ENCODE results near the gene ULK2. TPM values are rescaled to one million over a fixed set of nuclear protein-coding genes. Genes with fewer than 3 reads are reported as not detected.
A peak's percentile ranks its signal among the peaks of the same experiment; 100 is the strongest.
"Not testable (repeated sequence)": the region's sequence is repeated elsewhere in the genome, so short reads cannot be mapped to it uniquely, and the experiment has no call there.

The ULK2 gene
- total RNA-seq, 3 donors from 2014 or later (not counting 1 experiment from before 2014, with no cell fraction given): 13.7 to 20.6 (median 19.2) TPM

DNA sequence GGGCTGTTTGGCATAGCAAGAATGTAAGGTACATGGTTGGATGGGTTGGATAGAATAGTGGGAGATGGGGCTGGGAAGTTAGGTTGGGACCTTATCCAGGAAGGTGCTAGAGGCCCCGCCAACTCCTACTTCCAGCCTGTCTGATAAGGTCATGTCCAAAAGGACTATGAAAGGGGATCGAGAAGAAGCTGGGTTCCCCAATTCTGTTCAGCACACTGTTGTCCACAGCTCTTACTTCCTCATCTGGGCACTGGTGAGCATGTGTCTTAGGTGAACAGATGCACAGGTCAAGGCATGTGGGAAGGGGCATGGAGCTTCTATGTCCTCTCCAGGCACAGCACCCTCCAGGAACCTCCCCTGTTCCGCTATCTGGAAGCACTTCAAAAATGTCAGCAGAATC is 5.6 kb upstream of the ULK2 start:
- peaks cover 22% of the 10 kb centered on the region in 2 donors for H3K4me1 Mint-ChIP-seq
- ATAC-seq (no peak), DNase-seq (no peak)
- H3K27me3 Mint-ChIP-seq (ENCODE audit: low read depth in 2 of 2): no peaks in the 10 kb centered on the region
- no peaks in the 10 kb centered on the region for H3K9me3 ChIP-seq (ENCODE audit: control insufficient read depth, insufficient read depth, low read length)
- H3K4me3 ChIP-seq (ENCODE audit: low read length): no peak overlapping the region
- intact Hi-C loops (cut with micrococcal nuclease): no loop called here
- no peaks in the 10 kb centered on the region for H3K36me3 Mint-ChIP-seq
- no peak overlapping the region for H3K27ac Mint-ChIP-seq
- TF ChIP-seq, protein P1, sequence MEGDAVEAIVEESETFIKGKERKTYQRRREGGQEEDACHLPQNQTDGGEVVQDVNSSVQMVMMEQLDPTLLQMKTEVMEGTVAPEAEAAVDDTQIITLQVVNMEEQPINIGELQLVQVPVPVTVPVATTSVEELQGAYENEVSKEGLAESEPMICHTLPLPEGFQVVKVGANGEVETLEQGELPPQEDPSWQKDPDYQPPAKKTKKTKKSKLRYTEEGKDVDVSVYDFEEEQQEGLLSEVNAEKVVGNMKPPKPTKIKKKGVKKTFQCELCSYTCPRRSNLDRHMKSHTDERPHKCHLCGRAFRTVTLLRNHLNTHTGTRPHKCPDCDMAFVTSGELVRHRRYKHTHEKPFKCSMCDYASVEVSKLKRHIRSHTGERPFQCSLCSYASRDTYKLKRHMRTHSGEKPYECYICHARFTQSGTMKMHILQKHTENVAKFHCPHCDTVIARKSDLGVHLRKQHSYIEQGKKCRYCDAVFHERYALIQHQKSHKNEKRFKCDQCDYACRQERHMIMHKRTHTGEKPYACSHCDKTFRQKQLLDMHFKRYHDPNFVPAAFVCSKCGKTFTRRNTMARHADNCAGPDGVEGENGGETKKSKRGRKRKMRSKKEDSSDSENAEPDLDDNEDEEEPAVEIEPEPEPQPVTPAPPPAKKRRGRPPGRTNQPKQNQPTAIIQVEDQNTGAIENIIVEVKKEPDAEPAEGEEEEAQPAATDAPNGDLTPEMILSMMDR (IDR thresholded peaks at IDR 0.05): no peak
- H3K4me1 ChIP-seq (ENCODE audit: control insufficient read depth, insufficient read depth, low read length): peaks cover 28% of the 10 kb centered on the region
- H3K36me3 ChIP-seq (ENCODE audit: control insufficient read depth, insufficient read depth, low read length): no peaks in the 10 kb centered on the region
- no peaks in the 10 kb centered on the region for H3K27me3 ChIP-seq (ENCODE audit: control insufficient read depth, insufficient read depth, low read length)
- no peaks in the 10 kb centered on the region for H3K9me3 Mint-ChIP-seq
- H3K27ac ChIP-seq (ENCODE audit: low read length): no peak overlapping the region
- 93% methylated on average over 3 of the region's 3 CpGs for WGBS (ENCODE audit: insufficient coverage)
- no peak overlapping the region for H3K4me3 Mint-ChIP-seq

DNA sequence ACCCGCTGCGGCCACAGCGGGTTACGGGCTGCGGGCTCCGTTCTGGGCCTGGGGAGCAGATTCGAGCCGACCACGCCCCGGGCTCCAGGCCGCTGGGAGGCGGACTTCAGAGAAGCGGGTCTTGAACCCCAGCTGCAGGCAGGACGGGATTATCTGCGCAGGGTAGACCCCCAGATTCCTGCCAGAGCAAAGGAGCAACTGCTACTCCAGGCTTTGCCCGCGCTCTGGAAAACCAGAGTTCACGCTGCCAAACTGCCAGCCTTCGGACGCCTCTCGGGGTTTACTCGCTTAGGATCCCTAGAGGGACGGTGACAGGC is 301 bp upstream of the ULK2 start:
- H3K27ac ChIP-seq (ENCODE audit: low read length): no peak overlapping the region
- ATAC-seq (no peak), DNase-seq (no peak)

DNA sequence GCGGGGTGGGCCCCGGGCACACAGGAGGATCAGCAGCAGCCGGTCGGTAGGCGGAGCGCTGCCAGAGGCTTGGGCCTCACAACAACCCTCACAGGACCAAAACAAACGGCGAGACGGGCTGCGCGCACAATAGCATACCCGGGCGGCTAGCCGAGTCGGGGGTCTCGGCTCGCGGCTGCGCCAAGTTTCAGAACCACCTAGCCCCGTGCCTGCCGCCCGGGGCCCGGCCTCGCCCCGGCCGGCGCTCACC is 732 bp downstream of the ULK2 start:
- H3K4me1 ChIP-seq (ENCODE audit: control insufficient read depth, insufficient read depth, low read length): peaks cover 10% of the 10 kb centered on the region
- no peaks in the 10 kb centered on the region for H3K36me3 ChIP-seq (ENCODE audit: control insufficient read depth, insufficient read depth, low read length)
- 0% methylated on average over 27 of the region's 27 CpGs for WGBS (ENCODE audit: insufficient coverage)
- no peaks in the 10 kb centered on the region for H3K9me3 ChIP-seq (ENCODE audit: control insufficient read depth, insufficient read depth, low read length)
- peak; percentile 63 to 77 (median 66) for ATAC-seq
- H3K27ac Mint-ChIP-seq: peak overlapping the region in 1 of 2 donors; percentile 73
- peak overlapping the region; percentile 86 for H3K4me3 Mint-ChIP-seq
- DNase-seq: peak; percentile 43 to 71
- H3K9me3 Mint-ChIP-seq: no peaks in the 10 kb centered on the region
- peak overlapping the region; percentile 56 for H3K4me3 ChIP-seq (ENCODE audit: low read length)
- TF ChIP-seq, protein P1 (IDR thresholded peaks at IDR 0.05): no peak
- no peaks in the 10 kb centered on the region for H3K27me3 ChIP-seq (ENCODE audit: control insufficient read depth, insufficient read depth, low read length)
- intact Hi-C loops (cut with micrococcal nuclease): no loop called here
- no peaks in the 10 kb centered on the region for H3K36me3 Mint-ChIP-seq
- H3K27ac ChIP-seq (ENCODE audit: low read length): peak overlapping the region; percentile 67
- no peaks in the 10 kb centered on the region for H3K27me3 Mint-ChIP-seq (ENCODE audit: low read depth in 2 of 2)
- peaks cover 7% of the 10 kb centered on the region in 2 donors for H3K4me1 Mint-ChIP-seq

More for the DNA sequence above, 301 bp upstream of the ULK2 start:
- intact Hi-C loops (cut with micrococcal nuclease): no loop called here
- H3K36me3 ChIP-seq (ENCODE audit: control insufficient read depth, insufficient read depth, low read length): no peaks in the 10 kb centered on the region
- 62% methylated on average over 23 of the region's 23 CpGs for WGBS (ENCODE audit: insufficient coverage)
- no peaks in the 10 kb centered on the region for H3K9me3 ChIP-seq (ENCODE audit: control insufficient read depth, insufficient read depth, low read length)
- no peaks in the 10 kb centered on the region for H3K9me3 Mint-ChIP-seq
- H3K27ac Mint-ChIP-seq: no peak overlapping the region
- TF ChIP-seq, protein P1 (IDR thresholded peaks at IDR 0.05): no peak
- peaks cover 7% of the 10 kb centered on the region in 2 donors for H3K4me1 Mint-ChIP-seq
- H3K4me1 ChIP-seq (ENCODE audit: control insufficient read depth, insufficient read depth, low read length): peaks cover 10% of the 10 kb centered on the region
- H3K4me3 ChIP-seq (ENCODE audit: low read length): peak overlapping the region; percentile 15
- no peaks in the 10 kb centered on the region for H3K27me3 ChIP-seq (ENCODE audit: control insufficient read depth, insufficient read depth, low read length)
- peak overlapping the region; percentile 76 for H3K4me3 Mint-ChIP-seq
- no peaks in the 10 kb centered on the region for H3K36me3 Mint-ChIP-seq
- no peaks in the 10 kb centered on the region for H3K27me3 Mint-ChIP-seq (ENCODE audit: low read depth in 2 of 2)

DNA sequence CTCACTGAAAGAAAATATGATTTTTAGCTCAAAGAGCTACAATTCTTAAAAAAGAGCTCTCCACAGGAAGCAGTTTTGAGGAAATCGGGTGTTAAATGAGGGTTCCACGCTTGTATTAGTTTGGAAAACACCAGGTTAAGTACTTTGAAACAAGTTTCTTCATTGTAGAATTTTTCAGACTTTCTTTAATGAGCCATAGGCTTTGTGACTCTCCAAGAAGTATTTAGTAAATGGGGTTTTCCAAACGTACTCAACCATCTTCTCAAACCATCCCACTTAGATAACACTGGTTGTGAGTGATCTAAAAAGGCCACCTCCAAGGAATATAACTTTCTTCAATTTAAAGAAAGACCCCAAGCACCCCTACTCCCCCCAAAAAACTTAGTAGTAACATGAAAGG is 2.7 kb downstream of the ULK2 start:
- Mint-ChIP-seq H3K27me3 (ENCODE audit: low read depth in 2 of 2) (no peaks in the 10 kb centered on the region), H3K27ac (no peak overlapping the region), H3K9me3 (no peaks in the 10 kb centered on the region), H3K4me3 (peak overlapping the region; percentile 47), H3K36me3 (no peaks in the 10 kb centered on the region), H3K4me1 (peaks cover 7% of the 10 kb centered on the region in 2 donors)
- intact Hi-C loops (cut with micrococcal nuclease): no loop called here
- no peak for DNase-seq
- Histone ChIP-seq H3K36me3 (ENCODE audit: control insufficient read depth, insufficient read depth, low read length) (peaks cover 2% of the 10 kb centered on the region), H3K4me1 (ENCODE audit: control insufficient read depth, insufficient read depth, low read length) (peaks cover 10% of the 10 kb centered on the region), H3K4me3 (ENCODE audit: low read length) (no peak overlapping the region), H3K9me3 (ENCODE audit: control insufficient read depth, insufficient read depth, low read length) (no peaks in the 10 kb centered on the region), H3K27me3 (ENCODE audit: control insufficient read depth, insufficient read depth, low read length) (no peaks in the 10 kb centered on the region), H3K27ac (ENCODE audit: low read length) (no peak overlapping the region)
- 73% methylated on average over 2 of the region's 3 CpGs for WGBS (ENCODE audit: insufficient coverage)
- TF ChIP-seq, protein P1 (IDR thresholded peaks at IDR 0.05): no peak
- no peak for ATAC-seq

DNA sequence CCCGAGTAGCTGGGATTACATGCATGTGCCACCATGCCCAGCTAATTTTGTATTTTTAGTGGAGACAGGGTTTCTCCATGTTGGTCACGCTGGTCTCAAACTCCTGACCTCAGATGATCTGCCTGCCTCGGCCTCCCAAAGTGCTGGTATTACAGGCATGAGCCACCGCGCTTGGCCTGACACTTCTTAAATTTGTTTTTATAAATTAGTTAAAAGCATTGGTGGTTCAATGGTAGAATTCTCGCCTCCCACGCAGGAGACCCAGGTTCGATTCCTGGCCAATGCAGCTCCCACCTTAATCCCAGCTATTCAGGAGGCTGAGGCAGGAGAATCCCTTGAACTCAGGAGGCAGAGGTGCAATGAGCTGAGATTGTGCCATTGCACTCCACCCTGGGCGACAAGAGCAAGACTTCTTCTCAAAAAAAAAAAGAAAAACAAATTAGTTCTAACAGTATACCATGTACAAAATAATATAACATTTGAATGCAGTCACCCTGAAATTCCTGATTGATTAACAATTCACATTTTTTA is 7.0 kb downstream of the ULK2 start:
- H3K27ac Mint-ChIP-seq; H3K36me3 ChIP-seq (ENCODE audit: control insufficient read depth, insufficient read depth, low read length); H3K27me3 ChIP-seq (ENCODE audit: control insufficient read depth, insufficient read depth, low read length); intact Hi-C loops (cut with micrococcal nuclease); H3K27ac ChIP-seq (ENCODE audit: low read length); DNase-seq; H3K9me3 Mint-ChIP-seq; H3K4me1 Mint-ChIP-seq; H3K4me3 ChIP-seq (ENCODE audit: low read length); H3K9me3 ChIP-seq (ENCODE audit: control insufficient read depth, insufficient read depth, low read length); H3K4me1 ChIP-seq (ENCODE audit: control insufficient read depth, insufficient read depth, low read length); ATAC-seq; H3K27me3 Mint-ChIP-seq (ENCODE audit: low read depth in 2 of 2); H3K4me3 Mint-ChIP-seq; H3K36me3 Mint-ChIP-seq: not testable (repeated sequence)
- WGBS (ENCODE audit: insufficient coverage): 85% methylated on average over 9 of the region's 9 CpGs

Measured in natural killer cell (primary cell).